Myometrial cell (primary cell): ENCODE data around the gene UBAC1. TPM values are rescaled to one million over a fixed set of nuclear protein-coding genes. Genes with fewer than 3 reads are reported as not detected.

Experiments used
- total RNA-seq: library from RNA; depleted of rRNA; stranded (reverse); fragments of >200 nt; gene quantifications from 2 replicates; pipeline ENCODE4 v1.2.3, GENCODE V29; 2015

UBAC1 gene
- total RNA-seq = 36.9 and 44.5 TPM in 2 replicates

GRCh38 chr9:135961277-135961715 lies at the start of gene UBAC1:
TSS of gene UBAC1 (minus strand) at chr9:135961373. CDS start at chr9:135961162, 211 bp downstream.

GRCh38 chr9:135907431-135908092 lies 53.6 kb downstream of the UBAC1 start, which contains the start of gene CAMSAP1:
TSS of gene CAMSAP1 (minus strand) at chr9:135907546. CDS start at chr9:135907159, 387 bp downstream.

Other genes with a start within 250 kb of the UBAC1 start
- gene CAMSAP1, start 53.8 kb downstream of the UBAC1 start, total RNA-seq = 16.1 and 16.7 TPM in 2 replicates
- gene NACC2, start 133.9 kb upstream of the UBAC1 start, total RNA-seq = 23.6 and 25.1 TPM in 2 replicates
- 42.5 and 60.5 TPM in 2 replicates for gene TMEM250, start 157.5 kb upstream of the UBAC1 start, total RNA-seq
- not detected in 2 replicates for gene LHX3, start 243.8 kb upstream of the UBAC1 start, total RNA-seq